ENCODE results near the gene ANGPTL1.

Gene ANGPTL1

DNA sequence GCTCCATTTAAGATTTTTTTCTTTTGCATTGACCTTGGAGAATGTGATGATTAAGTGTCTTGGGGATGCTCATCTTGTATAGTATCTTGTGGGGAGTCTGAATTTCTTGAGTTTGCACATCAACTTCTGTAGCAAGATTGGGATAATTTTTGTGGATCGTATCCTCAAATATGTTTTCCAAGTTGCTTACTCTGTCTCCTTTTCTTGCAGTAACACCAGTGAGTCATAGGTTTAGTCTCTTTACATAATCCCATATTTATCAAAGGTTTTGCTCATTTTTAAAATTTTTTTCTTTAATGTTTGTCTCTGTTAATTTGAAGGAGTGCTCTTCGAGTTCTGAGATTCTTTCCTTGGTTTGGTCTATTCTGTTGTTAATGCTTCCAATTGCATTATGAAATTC lies 41.7 kb upstream of the ANGPTL1 start:
- Histone ChIP-seq H3K36me3 (ENCODE audit: control insufficient read depth, insufficient read depth, low read length) (no peaks in the 10 kb centered on the region), H3K4me3 (replicated peaks; ENCODE audit: low read depth, low read length) (no peak overlapping the region), H3K27me3 (replicated peaks; ENCODE audit: control insufficient read depth, insufficient read depth, low read length) (no peaks in the 10 kb centered on the region; the same call in 1 of the 2 replicates)
- no peak for DNase-seq (ENCODE audit: extremely low read depth, insufficient read length)
- TF ChIP-seq, protein P1, sequence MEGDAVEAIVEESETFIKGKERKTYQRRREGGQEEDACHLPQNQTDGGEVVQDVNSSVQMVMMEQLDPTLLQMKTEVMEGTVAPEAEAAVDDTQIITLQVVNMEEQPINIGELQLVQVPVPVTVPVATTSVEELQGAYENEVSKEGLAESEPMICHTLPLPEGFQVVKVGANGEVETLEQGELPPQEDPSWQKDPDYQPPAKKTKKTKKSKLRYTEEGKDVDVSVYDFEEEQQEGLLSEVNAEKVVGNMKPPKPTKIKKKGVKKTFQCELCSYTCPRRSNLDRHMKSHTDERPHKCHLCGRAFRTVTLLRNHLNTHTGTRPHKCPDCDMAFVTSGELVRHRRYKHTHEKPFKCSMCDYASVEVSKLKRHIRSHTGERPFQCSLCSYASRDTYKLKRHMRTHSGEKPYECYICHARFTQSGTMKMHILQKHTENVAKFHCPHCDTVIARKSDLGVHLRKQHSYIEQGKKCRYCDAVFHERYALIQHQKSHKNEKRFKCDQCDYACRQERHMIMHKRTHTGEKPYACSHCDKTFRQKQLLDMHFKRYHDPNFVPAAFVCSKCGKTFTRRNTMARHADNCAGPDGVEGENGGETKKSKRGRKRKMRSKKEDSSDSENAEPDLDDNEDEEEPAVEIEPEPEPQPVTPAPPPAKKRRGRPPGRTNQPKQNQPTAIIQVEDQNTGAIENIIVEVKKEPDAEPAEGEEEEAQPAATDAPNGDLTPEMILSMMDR (IDR thresholded peaks at IDR 0.05; ENCODE audit: insufficient read depth, low read length, poor library complexity, severe bottlenecking), result no peak

DNA sequence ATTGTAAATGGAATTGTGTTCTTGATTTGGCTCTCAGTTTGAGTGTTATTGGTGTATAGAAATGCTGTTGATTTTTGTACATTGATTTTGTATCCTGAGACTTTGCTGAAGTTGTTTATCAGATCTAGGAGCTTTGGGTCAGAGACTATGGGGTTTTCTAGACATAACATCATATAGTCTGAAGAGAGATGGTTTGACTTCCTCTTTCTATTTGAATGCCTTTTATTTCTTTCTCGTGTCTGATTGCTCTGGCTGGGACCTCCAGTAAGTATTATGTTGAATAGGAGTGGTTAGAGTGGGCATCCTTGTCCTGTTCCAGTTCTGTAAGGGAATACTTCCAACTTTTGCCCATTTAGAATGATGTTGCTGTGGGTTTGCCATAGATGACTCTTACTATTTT lies 39.1 kb upstream of the ANGPTL1 start:
- Histone ChIP-seq H3K36me3 (ENCODE audit: control insufficient read depth, insufficient read depth, low read length) (no peaks in the 10 kb centered on the region), H3K27me3 (replicated peaks; ENCODE audit: control insufficient read depth, insufficient read depth, low read length) (no peaks in the 10 kb centered on the region; the same call in 1 of the 2 replicates), H3K4me3 (replicated peaks; ENCODE audit: low read depth, low read length) (no peak overlapping the region)
- DNase-seq (ENCODE audit: extremely low read depth, insufficient read length), result no peak
- TF ChIP-seq, protein P1 (IDR thresholded peaks at IDR 0.05; ENCODE audit: insufficient read depth, low read length, poor library complexity, severe bottlenecking), result no peak

DNA sequence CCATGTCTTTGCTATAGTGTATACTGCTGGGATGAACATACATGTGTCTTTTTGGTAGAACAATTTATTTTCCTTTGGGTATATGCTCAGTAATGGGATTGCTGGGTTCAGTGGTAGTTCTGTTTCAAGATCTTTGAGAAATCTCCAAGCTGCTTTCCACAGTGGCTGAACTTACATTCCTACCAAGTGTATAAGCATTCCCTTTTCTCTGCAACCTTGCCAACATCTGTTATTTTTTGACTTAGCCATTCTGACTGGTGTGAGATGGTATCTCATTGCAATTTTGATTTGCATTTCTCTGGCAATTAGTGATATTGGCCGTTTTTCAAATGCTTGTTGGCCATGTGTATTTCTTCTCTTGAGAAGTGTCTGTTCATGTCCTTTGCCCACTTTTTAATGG lies 37.5 kb upstream of the ANGPTL1 start:
- TF ChIP-seq, protein P1 (IDR thresholded peaks at IDR 0.05; ENCODE audit: insufficient read depth, low read length, poor library complexity, severe bottlenecking), result no peak
- no peaks in the 10 kb centered on the region; the same call in 1 of the 2 replicates for H3K27me3 ChIP-seq (replicated peaks; ENCODE audit: control insufficient read depth, insufficient read depth, low read length)
- DNase-seq (ENCODE audit: extremely low read depth, insufficient read length), result no peak

DNA sequence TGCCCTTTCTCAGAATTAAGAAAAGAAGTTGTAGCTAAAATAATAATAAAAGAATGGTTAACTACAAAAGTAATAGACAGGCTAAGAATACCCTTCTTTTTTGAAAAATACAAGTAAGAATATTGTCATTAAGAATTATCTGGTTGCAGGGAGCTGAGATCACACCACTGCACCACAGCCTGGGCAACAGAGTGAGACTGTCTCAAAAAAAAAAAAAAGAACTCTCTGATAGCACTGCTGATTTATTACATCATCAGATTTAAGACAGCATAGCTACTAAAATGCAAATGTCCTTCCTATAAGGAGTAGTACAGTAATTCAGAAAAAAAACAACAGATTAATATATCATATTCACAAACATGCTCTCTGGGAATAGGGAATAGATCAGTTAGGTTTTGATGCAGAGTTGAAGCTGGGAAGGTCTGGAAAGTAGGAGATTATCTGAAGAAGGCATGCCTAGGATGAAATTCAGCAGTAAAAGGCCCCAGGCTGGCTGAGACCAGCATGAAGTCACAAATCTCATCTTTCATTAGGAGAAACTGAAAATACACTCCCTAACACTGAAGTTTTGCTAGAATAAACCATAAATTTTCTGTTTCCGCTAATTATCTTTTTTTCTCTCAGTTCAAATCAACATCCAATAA lies 30.7 kb upstream of the ANGPTL1 start:
- no peak overlapping the region for H3K4me3 ChIP-seq (replicated peaks; ENCODE audit: low read depth, low read length)
- H3K27me3 ChIP-seq (replicated peaks; ENCODE audit: control insufficient read depth, insufficient read depth, low read length), result no peaks in the 10 kb centered on the region
- TF ChIP-seq, protein P1 (IDR thresholded peaks at IDR 0.05; ENCODE audit: insufficient read depth, low read length, poor library complexity, severe bottlenecking), result no peak
- no peaks in the 10 kb centered on the region for H3K36me3 ChIP-seq (ENCODE audit: control insufficient read depth, insufficient read depth, low read length)
- DNase-seq (ENCODE audit: extremely low read depth, insufficient read length), result no peak

More for the DNA sequence above, 37.5 kb upstream of the ANGPTL1 start:
- Histone ChIP-seq H3K4me3 (replicated peaks; ENCODE audit: low read depth, low read length) (no peak overlapping the region), H3K36me3 (ENCODE audit: control insufficient read depth, insufficient read depth, low read length) (no peaks in the 10 kb centered on the region)

DNA sequence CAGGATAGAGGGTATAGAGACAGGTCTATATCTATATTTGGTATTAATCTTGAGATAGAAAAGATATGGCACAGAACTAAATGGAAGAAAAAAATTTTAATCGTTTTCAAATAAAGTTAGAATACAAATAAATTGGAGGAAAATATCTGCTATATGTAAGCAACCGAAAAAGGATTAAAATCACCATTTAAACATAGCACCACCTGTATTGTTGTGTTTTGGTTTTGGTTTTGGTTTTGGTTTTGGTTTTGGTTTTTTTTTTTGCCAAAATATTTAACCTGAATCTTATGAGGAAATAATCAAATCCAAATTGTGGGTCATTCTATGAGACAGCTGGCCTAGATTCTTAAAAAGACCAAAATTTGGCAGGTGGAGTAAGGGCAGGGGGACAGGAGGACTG lies 28.5 kb upstream of the ANGPTL1 start:
- H3K27me3 ChIP-seq (replicated peaks; ENCODE audit: control insufficient read depth, insufficient read depth, low read length), result no peaks in the 10 kb centered on the region
- TF ChIP-seq, protein P1 (IDR thresholded peaks at IDR 0.05; ENCODE audit: insufficient read depth, low read length, poor library complexity, severe bottlenecking), result no peak
- no peak for DNase-seq (ENCODE audit: extremely low read depth, insufficient read length)
- H3K36me3 ChIP-seq (ENCODE audit: control insufficient read depth, insufficient read depth, low read length), result no peaks in the 10 kb centered on the region
- H3K4me3 ChIP-seq (replicated peaks; ENCODE audit: low read depth, low read length), result no peak overlapping the region

DNA sequence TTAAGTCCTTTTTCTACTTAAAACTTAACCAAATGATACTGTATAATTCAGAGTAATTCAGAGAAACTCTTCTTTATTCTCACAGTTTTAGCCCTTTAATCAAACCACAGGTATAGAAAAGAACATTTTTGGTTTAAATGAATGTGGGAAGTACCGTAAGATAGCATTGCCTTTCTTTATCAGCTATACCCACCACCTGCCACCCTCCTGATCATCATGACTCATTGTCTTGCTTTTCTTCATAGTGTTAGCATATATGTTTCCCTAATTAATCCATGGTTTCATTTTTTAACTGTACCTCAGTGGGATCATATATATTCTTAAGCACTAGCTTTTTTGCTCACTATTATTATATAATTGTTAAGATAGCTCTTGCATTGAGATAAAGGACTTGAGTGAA lies 27.5 kb upstream of the ANGPTL1 start:
- TF ChIP-seq, protein P1 (IDR thresholded peaks at IDR 0.05; ENCODE audit: insufficient read depth, low read length, poor library complexity, severe bottlenecking), result no peak
- H3K27me3 ChIP-seq (replicated peaks; ENCODE audit: control insufficient read depth, insufficient read depth, low read length), result no peaks in the 10 kb centered on the region
- DNase-seq (ENCODE audit: extremely low read depth, insufficient read length), result no peak
- H3K4me3 ChIP-seq (replicated peaks; ENCODE audit: low read depth, low read length), result no peak overlapping the region
- H3K36me3 ChIP-seq (ENCODE audit: control insufficient read depth, insufficient read depth, low read length), result no peaks in the 10 kb centered on the region
